ENCODE data around the gene LMTK2. TPM values are rescaled to one million over a fixed set of nuclear protein-coding genes. Genes with fewer than 3 reads are reported as not detected.

The LMTK2 gene
- total and polyA plus RNA-seq, 2 experiments from 2014 or later, result 2.3 to 4.6 TPM

GRCh38 chr7:98203261-98203963 is 96.8 kb downstream of the LMTK2 start:
- Histone ChIP-seq H3K9ac (no peak overlapping the region), H3K27ac (no peak overlapping the region), H3K79me2 (ENCODE audit: insufficient read depth) (no peaks in the 10 kb centered on the region), H3K9me2 (ENCODE audit: insufficient read depth) (no peaks in the 10 kb centered on the region), H3K36me3 (ENCODE audit: low read depth) (no peaks in the 10 kb centered on the region), H3K4me3 (no peak overlapping the region), H3F3A (ENCODE audit: insufficient read depth) (no peaks in the 10 kb centered on the region), H4K20me1 (ENCODE audit: insufficient read depth) (no peaks in the 10 kb centered on the region), H3K4me2 (ENCODE audit: unreplicated experiment) (no peak overlapping the region), H3K9me3 (ENCODE audit: low read depth) (no peaks in the 10 kb centered on the region), H2AFZ (no peak overlapping the region), H3K27me3 (replicated peaks; ENCODE audit: insufficient read depth) (no peaks in the 10 kb centered on the region), H3K4me1 (ENCODE audit: insufficient read depth) (no peaks in the 10 kb centered on the region)
- in situ Hi-C loops (cut with MboI), result no loop called here
- TF ChIP-seq EZH2phosphoT487 (IDR thresholded peaks at IDR 0.05; ENCODE audit: insufficient read depth, low read depth) (no peak), EZH2 (IDR thresholded peaks at IDR 0.05; ENCODE audit: insufficient read depth, poor library complexity, severe bottlenecking) (no peak)
- DNase-seq, result no peak
- 96 to 98% methylated on average over 26 to 28 of the region's 28 CpGs for WGBS, 2 experiments (ENCODE audit: low coverage in 1 of 2, low lambda C conversion rate in 2 of 2, missing lambda C conversion rate in 2 of 2)

DNA sequence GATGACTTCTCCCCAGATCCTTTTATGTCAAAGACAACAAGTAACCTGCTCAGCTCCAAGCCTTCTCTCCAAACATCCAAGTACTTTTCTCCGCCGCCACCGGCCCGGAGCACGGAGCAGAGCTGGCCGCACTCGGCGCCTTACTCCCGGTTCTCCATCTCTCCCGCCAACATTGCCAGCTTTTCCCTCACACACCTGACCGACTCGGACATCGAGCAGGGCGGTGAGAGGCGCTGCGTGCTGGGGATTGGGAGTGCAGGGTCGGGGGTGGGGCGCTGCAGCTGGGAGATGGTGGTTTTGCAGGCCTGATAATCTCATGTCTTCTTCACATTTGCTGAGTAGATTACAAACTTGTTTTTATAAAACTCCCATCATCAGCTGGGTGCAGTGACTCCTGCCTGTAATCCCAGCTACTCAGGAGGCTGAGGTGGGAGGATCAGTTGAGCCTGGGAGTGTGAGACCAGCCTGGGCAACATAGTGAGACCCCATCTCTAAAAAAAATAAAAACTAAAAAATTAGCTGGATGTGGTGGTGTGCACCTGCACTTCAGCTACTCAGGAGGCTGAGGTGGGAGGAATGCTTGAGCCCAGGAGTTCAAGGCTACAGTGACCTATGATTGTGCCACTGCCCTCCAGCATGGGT is 97.4 kb downstream of the LMTK2 start:
- H3K4me2 ChIP-seq (ENCODE audit: unreplicated experiment), result no peak overlapping the region
- H3K4me1 ChIP-seq (ENCODE audit: insufficient read depth), result no peaks in the 10 kb centered on the region
- H3K79me2 ChIP-seq (ENCODE audit: insufficient read depth), result no peaks in the 10 kb centered on the region
- H3K9me2 ChIP-seq (ENCODE audit: insufficient read depth), result no peaks in the 10 kb centered on the region
- no peaks in the 10 kb centered on the region for H3F3A ChIP-seq (ENCODE audit: insufficient read depth)
- DNase-seq, result no peak
- H4K20me1 ChIP-seq (ENCODE audit: insufficient read depth), result no peaks in the 10 kb centered on the region
- no peak overlapping the region for H3K4me3 ChIP-seq
- 94% methylated on average over 18 of the region's 18 CpGs for WGBS, 2 experiments (ENCODE audit: low coverage in 1 of 2, low lambda C conversion rate in 2 of 2, missing lambda C conversion rate in 2 of 2)
- in situ Hi-C loops (cut with MboI), result no loop called here
- no peaks in the 10 kb centered on the region for H3K9me3 ChIP-seq (ENCODE audit: low read depth)
- no peak overlapping the region for H2AFZ ChIP-seq
- no peak overlapping the region for H3K9ac ChIP-seq
- no peaks in the 10 kb centered on the region for H3K36me3 ChIP-seq (ENCODE audit: low read depth)
- no peak for TF ChIP-seq EZH2 (IDR thresholded peaks at IDR 0.05; ENCODE audit: insufficient read depth, poor library complexity, severe bottlenecking)
- TF ChIP-seq EZH2phosphoT487 (IDR thresholded peaks at IDR 0.05; ENCODE audit: insufficient read depth, low read depth), result no peak
- no peak overlapping the region for H3K27ac ChIP-seq
- H3K27me3 ChIP-seq (replicated peaks; ENCODE audit: insufficient read depth), result no peaks in the 10 kb centered on the region

DNA sequence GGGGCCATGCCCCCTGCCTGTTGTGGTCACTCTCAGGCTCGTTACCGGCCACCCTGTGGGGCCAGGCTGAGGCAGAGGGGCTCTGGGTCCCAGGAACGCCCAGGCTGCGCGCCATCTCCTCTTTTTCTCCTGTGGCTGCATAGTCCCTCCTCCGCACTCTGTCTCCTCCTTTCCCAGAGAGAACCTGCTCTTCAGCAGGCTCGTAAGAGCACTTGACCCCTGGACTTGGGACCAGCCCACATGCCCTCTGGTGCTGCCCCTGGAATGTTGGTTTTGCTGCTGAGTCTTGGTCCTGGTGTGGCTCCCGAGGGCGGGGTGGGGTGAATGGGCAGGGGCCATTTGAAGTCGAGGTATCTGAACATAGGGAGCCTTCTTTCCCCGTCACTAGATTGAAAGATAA is 98.0 kb downstream of the LMTK2 start:
- H3K4me2 ChIP-seq (ENCODE audit: unreplicated experiment), result no peak overlapping the region
- H3K27me3 ChIP-seq (replicated peaks; ENCODE audit: insufficient read depth), result no peaks in the 10 kb centered on the region
- no peak overlapping the region for H3K4me3 ChIP-seq
- H3F3A ChIP-seq (ENCODE audit: insufficient read depth), result no peaks in the 10 kb centered on the region
- no peaks in the 10 kb centered on the region for H3K4me1 ChIP-seq (ENCODE audit: insufficient read depth)
- no peaks in the 10 kb centered on the region for H3K9me3 ChIP-seq (ENCODE audit: low read depth)
- H3K9ac ChIP-seq, result no peak overlapping the region
- DNase-seq, result no peak
- no peaks in the 10 kb centered on the region for H4K20me1 ChIP-seq (ENCODE audit: insufficient read depth)
- in situ Hi-C loops (cut with MboI), result no loop called here
- H3K9me2 ChIP-seq (ENCODE audit: insufficient read depth), result no peaks in the 10 kb centered on the region
- H3K79me2 ChIP-seq (ENCODE audit: insufficient read depth), result no peaks in the 10 kb centered on the region
- no peak overlapping the region for H2AFZ ChIP-seq
- no peak overlapping the region for H3K27ac ChIP-seq
- WGBS, 2 experiments (ENCODE audit: low coverage in 1 of 2, low lambda C conversion rate in 2 of 2, missing lambda C conversion rate in 2 of 2), result 96 to 97% methylated on average over 11 of the region's 11 CpGs
- no peaks in the 10 kb centered on the region for H3K36me3 ChIP-seq (ENCODE audit: low read depth)
- TF ChIP-seq EZH2phosphoT487 (IDR thresholded peaks at IDR 0.05; ENCODE audit: insufficient read depth, low read depth) (no peak), EZH2 (IDR thresholded peaks at IDR 0.05; ENCODE audit: insufficient read depth, poor library complexity, severe bottlenecking) (no peak)

DNA sequence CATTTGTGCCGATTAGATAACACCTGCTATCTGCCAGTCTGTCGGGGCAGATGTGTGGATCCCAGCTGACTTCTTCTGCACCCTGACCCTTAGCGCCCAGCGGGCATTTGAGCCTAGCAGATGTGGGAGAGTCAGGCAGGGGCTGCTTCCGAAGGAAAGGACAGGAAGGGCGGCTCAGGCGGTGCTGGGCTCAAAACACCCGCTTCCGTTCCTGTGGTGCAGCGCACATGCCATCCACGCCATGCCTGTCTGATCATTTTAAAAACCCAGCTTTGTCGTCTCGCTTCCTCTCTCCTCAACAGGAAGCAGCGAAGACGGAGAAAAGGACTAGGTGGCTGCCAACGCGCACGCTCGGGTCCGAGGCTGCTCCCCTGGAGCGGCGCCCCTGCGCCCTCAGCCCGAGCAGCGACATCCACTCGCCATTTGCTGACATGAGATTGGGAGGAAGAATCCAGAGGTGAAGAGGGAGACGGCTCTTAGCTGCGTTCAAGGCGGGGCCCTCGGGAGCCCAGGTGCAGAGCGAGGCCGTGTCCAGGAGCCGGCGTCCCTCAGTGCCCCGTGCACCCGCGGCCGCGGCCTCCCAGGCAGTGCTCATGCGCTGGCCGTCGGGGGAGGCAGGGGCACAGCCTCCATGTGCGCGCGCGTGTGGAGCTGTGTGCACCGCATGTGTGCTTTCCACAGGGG is 98.6 kb downstream of the LMTK2 start:
- 97 to 98% methylated on average over 45 to 47 of the region's 47 CpGs for WGBS, 2 experiments (ENCODE audit: low coverage in 1 of 2, low lambda C conversion rate in 2 of 2, missing lambda C conversion rate in 2 of 2)
- no peak for DNase-seq

More for the DNA sequence above, 98.6 kb downstream of the LMTK2 start:
- Histone ChIP-seq H3K4me1 (ENCODE audit: insufficient read depth) (no peaks in the 10 kb centered on the region), H3K27me3 (replicated peaks; ENCODE audit: insufficient read depth) (no peaks in the 10 kb centered on the region), H3F3A (ENCODE audit: insufficient read depth) (no peaks in the 10 kb centered on the region), H3K9me2 (ENCODE audit: insufficient read depth) (no peaks in the 10 kb centered on the region), H3K27ac (no peak overlapping the region), H3K79me2 (ENCODE audit: insufficient read depth) (no peaks in the 10 kb centered on the region), H4K20me1 (ENCODE audit: insufficient read depth) (no peaks in the 10 kb centered on the region), H2AFZ (no peak overlapping the region), H3K9ac (no peak overlapping the region), H3K36me3 (ENCODE audit: low read depth) (no peaks in the 10 kb centered on the region), H3K4me2 (ENCODE audit: unreplicated experiment) (no peak overlapping the region), H3K4me3 (no peak overlapping the region), H3K9me3 (ENCODE audit: low read depth) (no peaks in the 10 kb centered on the region)
- TF ChIP-seq EZH2phosphoT487 (IDR thresholded peaks at IDR 0.05; ENCODE audit: insufficient read depth, low read depth), result no peak
- TF ChIP-seq EZH2 (IDR thresholded peaks at IDR 0.05; ENCODE audit: insufficient read depth, poor library complexity, severe bottlenecking), result no peak
- in situ Hi-C loops (cut with MboI), result no loop called here
